OCI-LY3 (cell line): ENCODE data around the gene ACOX3.

Experiments
- H2AFZ ChIP-seq: fragments of 200-600, 300-600 bp; shearing (Covaris generic); 2 replicates; pipeline ENCODE4 v1.6.0; 2014; ENCODE audit warnings: antibody characterized with exemption, low read depth, low read length
- H3K27ac ChIP-seq: fragments of 200-600, 300-600 bp; sonication (generic); 2 replicates; pipeline ENCODE4 v1.5.1; 2014; ENCODE audit warnings: mild to moderate bottlenecking, low read length, moderate library complexity, mixed read lengths
- H3K27me3 ChIP-seq: fragments of 200-600, 300-600 bp; sonication (generic); 2 replicates; pipeline ENCODE4 v1.6.1; 2014; ENCODE audit warnings: low read depth, low read length, mixed read lengths
- H3K36me3 ChIP-seq: fragments of 200-600, 300-600 bp; sonication (generic); replicated peaks from 2 replicates; pipeline ENCODE3; 2014; ENCODE audit warnings: low read depth, low read length, mixed read lengths
- H3K4me1 ChIP-seq: fragments of 300-600, 200-600 bp; sonication (generic); 2 replicates; pipeline ENCODE4 v1.6.1; 2014; ENCODE audit warnings: low read length, mixed read lengths
- H3K4me2 ChIP-seq: fragments of 200-600, 300-600 bp; sonication (generic); 2 replicates; pipeline ENCODE4 v1.6.1; 2014; ENCODE audit warnings: low read length, mixed read lengths
- H3K4me3 ChIP-seq: fragments of 300-600, 200-600 bp; sonication (generic); 2 replicates; pipeline ENCODE4 v1.5.1; 2014; ENCODE audit warnings: antibody characterized with exemption, mild to moderate bottlenecking, low read length, moderate library complexity
- H3K79me2 ChIP-seq: fragments of 300-600, 200-600 bp; shearing (Covaris generic); 2 replicates; pipeline ENCODE4 v1.6.1; 2014; ENCODE audit warnings: mild to moderate bottlenecking, low read length, mixed read lengths
- H3K9ac ChIP-seq: fragments of 300-600, 200-600 bp; shearing (Covaris generic); 2 replicates; pipeline ENCODE4 v1.6.0; 2014; ENCODE audit warnings: mild to moderate bottlenecking, low read length, moderate library complexity
- H3K9me3 ChIP-seq: fragments of 200-600, 300-600 bp; shearing (Covaris generic); 2 replicates; pipeline ENCODE4 v1.6.1; 2014; ENCODE audit warnings: low read length, mixed read lengths; ENCODE audit not compliant: insufficient read depth
- H4K20me1 ChIP-seq: fragments of 200-600, 300-600 bp; sonication (generic); 2 replicates; pipeline ENCODE4 v1.6.1; 2016; ENCODE audit warnings: low read length, mixed read lengths; ENCODE audit not compliant: insufficient read depth
- EZH2phosphoT487 ChIP-seq: fragments of 200-600 bp; shearing (Covaris generic); IDR thresholded peaks from 2 replicates; pipeline ENCODE4 v1.6.1; 2018; ENCODE audit warnings: antibody characterized with exemption, mixed run types, low read depth
- TF ChIP-seq, protein P1 (sequence below): fragments of 200-600, 300-600 bp; sonication (generic); IDR thresholded peaks from 2 replicates; pipeline ENCODE4 v1.5.1; 2014; ENCODE audit warnings: antibody characterized with exemption, low read length, low read depth

The ACOX3 gene

GRCh38 chr4:8348071-8348470 is 92.5 kb downstream of the ACOX3 start:
- H2AFZ ChIP-seq = no peak overlapping the region
- no peak overlapping the region for H3K4me2 ChIP-seq
- TF ChIP-seq, protein P1, sequence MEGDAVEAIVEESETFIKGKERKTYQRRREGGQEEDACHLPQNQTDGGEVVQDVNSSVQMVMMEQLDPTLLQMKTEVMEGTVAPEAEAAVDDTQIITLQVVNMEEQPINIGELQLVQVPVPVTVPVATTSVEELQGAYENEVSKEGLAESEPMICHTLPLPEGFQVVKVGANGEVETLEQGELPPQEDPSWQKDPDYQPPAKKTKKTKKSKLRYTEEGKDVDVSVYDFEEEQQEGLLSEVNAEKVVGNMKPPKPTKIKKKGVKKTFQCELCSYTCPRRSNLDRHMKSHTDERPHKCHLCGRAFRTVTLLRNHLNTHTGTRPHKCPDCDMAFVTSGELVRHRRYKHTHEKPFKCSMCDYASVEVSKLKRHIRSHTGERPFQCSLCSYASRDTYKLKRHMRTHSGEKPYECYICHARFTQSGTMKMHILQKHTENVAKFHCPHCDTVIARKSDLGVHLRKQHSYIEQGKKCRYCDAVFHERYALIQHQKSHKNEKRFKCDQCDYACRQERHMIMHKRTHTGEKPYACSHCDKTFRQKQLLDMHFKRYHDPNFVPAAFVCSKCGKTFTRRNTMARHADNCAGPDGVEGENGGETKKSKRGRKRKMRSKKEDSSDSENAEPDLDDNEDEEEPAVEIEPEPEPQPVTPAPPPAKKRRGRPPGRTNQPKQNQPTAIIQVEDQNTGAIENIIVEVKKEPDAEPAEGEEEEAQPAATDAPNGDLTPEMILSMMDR = no peak
- no peak for TF ChIP-seq EZH2phosphoT487
- no peak overlapping the region for H3K27ac ChIP-seq
- no peaks in the 10 kb centered on the region for H3K36me3 ChIP-seq
- no peaks in the 10 kb centered on the region for H4K20me1 ChIP-seq
- H3K9me3 ChIP-seq = no peaks in the 10 kb centered on the region
- no peaks in the 10 kb centered on the region for H3K27me3 ChIP-seq
- no peak overlapping the region for H3K9ac ChIP-seq
- no peaks in the 10 kb centered on the region for H3K79me2 ChIP-seq
- no peak overlapping the region for H3K4me3 ChIP-seq
- H3K4me1 ChIP-seq = peaks cover 5% of the 10 kb centered on the region; the same call in 1 of the 2 replicates

DNA sequence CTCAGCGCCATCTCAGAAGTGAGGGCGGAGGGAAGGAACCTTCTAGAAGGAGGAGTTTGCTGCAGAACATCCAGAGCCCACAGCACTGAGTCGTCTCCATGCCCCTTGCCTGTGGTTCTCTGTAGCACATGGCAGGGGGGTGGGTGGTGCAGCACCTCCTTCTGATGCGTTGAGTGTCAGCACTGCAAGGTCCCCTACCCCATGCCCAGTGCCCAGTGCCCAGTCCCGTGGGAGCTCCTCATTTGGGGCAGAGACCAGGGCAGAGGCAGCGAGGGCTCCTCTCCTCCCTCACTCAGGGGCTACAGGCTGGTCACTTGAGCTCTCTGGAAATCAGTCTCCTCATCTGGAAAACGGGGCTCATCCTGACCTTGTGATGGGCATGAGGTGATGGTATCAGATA is 92.9 kb downstream of the ACOX3 start:
- TF ChIP-seq, protein P1 = no peak
- no peak for TF ChIP-seq EZH2phosphoT487
- Histone ChIP-seq H3K79me2 (no peaks in the 10 kb centered on the region), H3K4me3 (no peak overlapping the region), H3K27me3 (no peaks in the 10 kb centered on the region), H3K27ac (no peak overlapping the region), H3K9me3 (no peaks in the 10 kb centered on the region), H2AFZ (no peak overlapping the region), H3K9ac (no peak overlapping the region), H3K4me2 (no peak overlapping the region), H3K36me3 (no peaks in the 10 kb centered on the region), H4K20me1 (no peaks in the 10 kb centered on the region), H3K4me1 (peaks cover 5% of the 10 kb centered on the region; the same call in 1 of the 2 replicates)

GRCh38 chr4:8346838-8347605 is 93.5 kb downstream of the ACOX3 start:
- TF ChIP-seq EZH2phosphoT487 = no peak
- TF ChIP-seq, protein P1 = no peak

GRCh38 chr4:8345946-8346814 is 94.3 kb downstream of the ACOX3 start:
- no peaks in the 10 kb centered on the region for H4K20me1 ChIP-seq
- H3K9me3 ChIP-seq = no peaks in the 10 kb centered on the region
- no peak overlapping the region for H3K4me3 ChIP-seq
- H3K79me2 ChIP-seq = no peaks in the 10 kb centered on the region
- H3K9ac ChIP-seq = no peak overlapping the region
- H3K4me1 ChIP-seq = peaks cover 5% of the 10 kb centered on the region; the same call in 1 of the 2 replicates
- H3K4me2 ChIP-seq = no peak overlapping the region
- no peaks in the 10 kb centered on the region for H3K27me3 ChIP-seq
- no peak overlapping the region for H2AFZ ChIP-seq
- no peaks in the 10 kb centered on the region for H3K36me3 ChIP-seq
- H3K27ac ChIP-seq = no peak overlapping the region
- TF ChIP-seq, protein P1 = no peak
- TF ChIP-seq EZH2phosphoT487 = no peak

More at GRCh38 chr4:8346838-8347605, 93.5 kb downstream of the ACOX3 start:
- no peaks in the 10 kb centered on the region for H3K27me3 ChIP-seq
- H3K9ac ChIP-seq = no peak overlapping the region
- no peaks in the 10 kb centered on the region for H4K20me1 ChIP-seq
- H3K79me2 ChIP-seq = no peaks in the 10 kb centered on the region
- peaks cover 5% of the 10 kb centered on the region; the same call in 1 of the 2 replicates for H3K4me1 ChIP-seq
- no peaks in the 10 kb centered on the region for H3K9me3 ChIP-seq
- H3K4me2 ChIP-seq = no peak overlapping the region
- no peak overlapping the region for H3K4me3 ChIP-seq
- no peaks in the 10 kb centered on the region for H3K36me3 ChIP-seq
- no peak overlapping the region for H2AFZ ChIP-seq
- no peak overlapping the region for H3K27ac ChIP-seq
